Eye (tissue), 1 donor: ENCODE measurements around the gene PROSER3.

ENCODE experiments used
- DNase-seq: peaks from one replicate; pipeline ENCODE4 v3.0.0-alpha.2; 2015

Gene PROSER3

DNA sequence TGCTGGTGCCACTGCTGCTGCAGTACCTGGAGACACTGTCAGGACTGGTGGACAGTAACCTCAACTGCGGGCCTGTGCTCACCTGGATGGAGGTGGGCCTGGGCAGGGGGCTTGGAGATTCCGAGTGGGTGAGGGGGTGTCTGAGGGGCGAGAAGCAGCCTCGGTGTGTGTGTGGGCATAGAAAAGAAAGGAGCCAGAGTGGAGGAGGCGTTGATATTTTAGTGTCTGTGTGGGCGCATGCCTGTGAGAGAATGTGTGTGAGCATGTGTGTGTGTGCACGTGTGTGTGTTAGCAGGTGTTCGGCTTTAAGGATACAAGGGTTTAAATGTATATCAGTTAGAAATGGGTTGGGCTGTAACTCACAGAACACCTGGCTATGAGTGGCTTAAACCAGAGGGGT is 21.1 kb downstream of the PROSER3 start:
- DNase-seq = no peak

DNA sequence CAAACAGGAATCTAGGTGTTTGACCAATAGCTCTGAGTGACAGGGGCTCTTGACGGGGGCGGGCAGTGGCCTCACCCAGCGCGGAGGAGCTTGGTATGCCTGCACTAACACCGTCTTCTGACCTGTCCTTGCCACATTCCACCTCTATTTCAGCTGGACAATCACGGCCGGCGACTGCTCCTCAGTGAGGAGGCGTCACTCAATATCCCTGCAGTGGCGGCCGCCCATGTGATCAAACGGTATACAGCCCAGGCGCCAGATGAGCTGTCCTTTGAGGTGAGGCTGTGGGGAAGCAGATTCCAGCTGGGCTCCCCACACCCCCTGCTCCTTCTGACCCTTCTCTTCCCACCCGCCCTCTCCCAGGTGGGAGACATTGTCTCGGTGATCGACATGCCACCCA is 22.1 kb downstream of the PROSER3 start:
- DNase-seq = no peak

- DNase-seq = no peak
Measured at GRCh38 chr19:35780717-35781116, 22.7 kb downstream of the PROSER3 start.

GRCh38 chr19:35781650-35782049 is 23.7 kb downstream of the PROSER3 start:
- no peak for DNase-seq

- DNase-seq = no peak
Measured at GRCh38 chr19:35782589-35782988, 24.6 kb downstream of the PROSER3 start.

DNA sequence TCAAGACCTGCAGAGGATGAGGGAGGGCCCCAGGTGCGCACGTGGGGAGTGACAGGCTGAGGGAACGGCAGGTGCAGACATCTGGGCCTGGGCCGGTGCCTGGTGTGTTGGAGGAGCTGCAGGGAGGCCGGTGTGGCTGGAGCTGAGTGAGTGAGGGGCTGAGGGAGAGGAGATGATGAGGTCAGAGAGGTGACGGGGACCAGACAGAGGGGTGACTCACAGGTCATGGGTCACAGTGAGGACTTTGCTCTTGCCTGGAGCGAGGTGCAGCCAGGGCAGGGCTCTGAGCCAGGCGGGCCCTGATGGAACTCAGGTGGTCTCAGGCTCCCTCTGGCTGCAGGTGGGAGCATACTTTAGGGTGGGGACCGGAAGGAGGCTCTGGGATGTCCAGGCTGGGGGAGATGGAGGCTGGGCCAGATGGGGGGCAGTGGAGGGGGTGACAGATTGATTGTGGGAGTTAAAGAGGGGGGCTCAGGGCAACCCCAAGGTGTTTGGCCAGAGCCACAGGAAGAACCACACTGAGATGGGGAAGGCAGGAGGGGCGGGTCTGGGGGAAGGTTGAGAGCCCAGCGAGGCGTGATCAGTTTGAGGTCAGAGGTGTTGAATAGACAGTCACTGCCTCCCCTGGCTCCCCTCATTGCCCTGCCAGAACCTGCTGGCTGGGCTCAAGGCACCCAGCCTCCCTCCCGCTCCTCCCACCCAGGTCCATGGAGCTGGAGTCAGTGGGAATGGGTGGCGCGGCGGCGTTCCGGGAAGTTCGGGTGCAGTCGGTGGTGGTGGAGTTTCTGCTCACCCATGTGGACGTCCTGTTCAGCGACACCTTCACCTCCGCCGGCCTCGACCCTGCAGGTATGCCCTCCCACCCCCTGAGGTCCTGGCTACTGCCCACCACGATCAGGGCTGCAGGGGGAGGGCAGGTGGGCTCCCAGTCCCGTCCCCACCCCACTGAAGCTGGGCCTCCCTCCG is 25.8 kb downstream of the PROSER3 start:
- DNase-seq = no peak

- no peak for DNase-seq
Measured at GRCh38 chr19:35784503-35785338, 26.7 kb downstream of the PROSER3 start.

GRCh38 chr19:35785339-35785627 is 27.3 kb downstream of the PROSER3 start:
- no peak for DNase-seq

GRCh38 chr19:35786299-35787160 is 28.6 kb downstream of the PROSER3 start:
- DNase-seq = no peak

- DNase-seq = no peak
Measured at GRCh38 chr19:35787227-35787799, 29.3 kb downstream of the PROSER3 start.

DNA sequence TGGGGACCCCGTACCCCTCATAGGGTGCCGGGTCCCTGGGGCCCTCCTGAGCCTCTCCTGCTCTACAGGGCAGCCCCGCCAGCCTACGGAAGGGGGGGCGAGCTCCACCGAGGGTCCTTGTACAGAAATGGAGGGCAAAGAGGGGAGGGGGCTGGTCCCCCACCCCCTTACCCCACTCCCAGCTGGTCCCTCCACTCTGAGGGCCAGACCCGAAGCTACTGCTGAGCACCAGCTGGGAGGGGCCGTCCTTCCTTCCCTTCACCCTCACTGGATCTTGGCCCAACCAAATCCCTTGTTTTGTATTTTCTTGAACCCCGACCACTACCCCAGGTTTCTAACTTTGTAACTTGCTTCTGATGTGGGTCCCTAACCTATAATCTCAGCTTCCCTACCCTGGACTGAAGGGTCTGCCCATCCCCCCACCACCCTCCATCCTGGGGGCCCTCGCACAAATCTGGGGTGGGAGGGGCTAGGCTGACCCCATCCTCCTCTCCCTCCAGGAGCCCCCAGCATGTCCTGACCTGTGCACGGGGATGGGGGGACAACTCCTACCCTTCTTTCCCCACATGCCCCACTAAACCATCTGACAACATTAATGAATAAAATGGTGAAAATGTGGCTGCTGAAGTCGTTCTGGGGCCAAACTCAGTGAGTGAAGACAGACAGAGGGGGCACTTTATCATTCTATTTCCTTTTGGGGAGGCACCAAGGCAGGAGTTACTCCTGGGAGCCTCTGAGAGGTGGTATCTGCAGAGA is 30.4 kb downstream of the PROSER3 start:
- DNase-seq = no peak

- DNase-seq = no peak
Measured at GRCh38 chr19:35789195-35789977, 31.4 kb downstream of the PROSER3 start.

- DNase-seq = no peak
Measured at GRCh38 chr19:35789978-35790944, 32.3 kb downstream of the PROSER3 start.

- no peak for DNase-seq
Measured at GRCh38 chr19:35790981-35791813, 33.2 kb downstream of the PROSER3 start.

DNA sequence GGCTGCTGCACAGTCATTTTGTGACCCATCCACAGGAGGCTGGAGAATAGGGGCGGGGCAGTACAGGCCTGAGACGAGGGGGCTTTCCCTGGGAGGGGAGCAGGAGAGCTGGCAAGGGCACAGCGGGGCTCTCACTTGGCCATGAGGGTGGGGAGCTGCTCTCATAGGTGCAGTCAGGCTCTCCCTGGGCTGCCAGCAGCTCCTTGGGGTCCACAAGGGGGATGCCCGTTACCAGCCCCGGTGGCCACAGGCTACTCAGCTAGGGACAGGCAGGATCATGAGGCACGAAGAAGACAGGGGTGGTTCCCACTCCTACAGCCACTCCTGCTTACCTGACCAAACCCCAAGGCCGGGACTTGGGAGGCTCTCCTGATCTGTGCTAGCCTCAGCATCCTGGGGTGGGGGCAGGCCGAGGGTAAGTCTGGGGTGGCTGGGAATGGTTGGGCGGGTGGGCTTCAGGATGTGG is 33.9 kb downstream of the PROSER3 start:
- no peak for DNase-seq

- no peak for DNase-seq
Measured at GRCh38 chr19:35792312-35792711, 34.3 kb downstream of the PROSER3 start.

DNA sequence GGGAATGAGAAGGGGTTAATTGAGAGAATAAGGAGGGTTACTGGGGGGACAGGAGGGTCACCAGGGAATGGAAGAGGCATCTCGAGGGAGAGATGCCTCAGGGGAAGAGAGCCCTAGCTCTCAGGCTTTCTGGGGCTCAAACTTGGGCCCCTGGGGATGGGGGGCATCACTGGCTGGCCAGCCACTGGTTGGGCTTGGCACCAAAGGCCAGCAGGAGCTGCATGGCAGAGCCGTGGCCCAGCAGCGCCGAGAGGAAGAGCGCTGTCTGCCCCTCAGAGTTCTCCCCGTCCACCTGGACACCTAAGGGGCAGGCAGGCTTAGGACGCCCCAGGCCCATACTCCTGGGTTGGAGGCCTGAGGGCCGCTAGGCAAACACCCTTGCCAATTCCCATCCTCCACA is 34.9 kb downstream of the PROSER3 start:
- no peak for DNase-seq

GRCh38 chr19:35793381-35794165 is 35.6 kb downstream of the PROSER3 start:
- no peak for DNase-seq
